Measurements from ENCODE around the gene ADAMTS2. TPM values are rescaled to one million over a fixed set of nuclear protein-coding genes. Genes with fewer than 3 reads are reported as not detected.

Gene ADAMTS2
- total and polyA plus RNA-seq, 2 donors (not counting 3 experiments of a cell fraction or from before 2014, with no cell fraction given): not detected

- TF ChIP-seq JUN (IDR thresholded peaks at IDR 0.05; ENCODE audit: borderline replicate concordance, insufficient read depth, insufficient read length, low read depth) (no peak), POLR2AphosphoS5 (IDR thresholded peaks at IDR 0.05; ENCODE audit: insufficient read depth, low read depth, low read length) (no peak)
- intact Hi-C loops (cut with micrococcal nuclease) (no loop called here), dilution Hi-C loops (cut with MboI; ENCODE audit: extremely low pct_ligation_motif_present, low sequenced_read_pairs) (no loop called here)
- Histone ChIP-seq H3K9ac (replicated peaks; ENCODE audit: extremely low read depth, insufficient read depth, low read length) (no peak overlapping the region), H3K27ac (ENCODE audit: insufficient read depth, low read depth, low read length) (no peak overlapping the region), H3K36me3 (ENCODE audit: control insufficient read depth in 2 of 2, extremely low read depth in 1 of 2, insufficient read depth in 2 of 2, low read length in 2 of 2) (no peaks in the 10 kb centered on the region), H3K4me2 (ENCODE audit: insufficient read depth, low read length) (no peak overlapping the region), H3K79me2 (ENCODE audit: control insufficient read depth, insufficient read depth, low read length) (no peaks in the 10 kb centered on the region), H3K4me3 (replicated peaks in 1 of 3; ENCODE audit: insufficient read depth in 1 of 3, low read depth in 1 of 3, low read length in 3 of 3) (no peak overlapping the region), H4K20me1 (replicated peaks; ENCODE audit: control insufficient read depth, extremely low read depth, insufficient read depth, low read length) (no peaks in the 10 kb centered on the region), H3K9me3 (replicated peaks; ENCODE audit: control insufficient read depth, insufficient read depth, low read length) (peaks cover 3% of the 10 kb centered on the region), H3K4me1 (ENCODE audit: control insufficient read depth, extremely low read depth, insufficient read depth, low read length) (no peaks in the 10 kb centered on the region), H2AFZ (ENCODE audit: low read depth, low read length) (no peak overlapping the region), H3K27me3 (ENCODE audit: control insufficient read depth in 2 of 2, insufficient read depth in 2 of 2, low read length in 2 of 2) (no peaks in the 10 kb centered on the region), H3K9me1 (replicated peaks; ENCODE audit: control insufficient read depth, extremely low read depth, insufficient read depth, low read length) (no peaks in the 10 kb centered on the region)
- BruUV-seq (replicated peaks): no TSS peak
- no peak for DNase-seq (ENCODE audit: low read depth, low spot score)
- POLR2A ChIA-PET: no interaction called here
- CTCF ChIA-PET: no interaction called here
- FAIRE-seq: no peak
Measured at GRCh38 chr5:179184521-179185050, 160.7 kb downstream of the ADAMTS2 start.

DNA sequence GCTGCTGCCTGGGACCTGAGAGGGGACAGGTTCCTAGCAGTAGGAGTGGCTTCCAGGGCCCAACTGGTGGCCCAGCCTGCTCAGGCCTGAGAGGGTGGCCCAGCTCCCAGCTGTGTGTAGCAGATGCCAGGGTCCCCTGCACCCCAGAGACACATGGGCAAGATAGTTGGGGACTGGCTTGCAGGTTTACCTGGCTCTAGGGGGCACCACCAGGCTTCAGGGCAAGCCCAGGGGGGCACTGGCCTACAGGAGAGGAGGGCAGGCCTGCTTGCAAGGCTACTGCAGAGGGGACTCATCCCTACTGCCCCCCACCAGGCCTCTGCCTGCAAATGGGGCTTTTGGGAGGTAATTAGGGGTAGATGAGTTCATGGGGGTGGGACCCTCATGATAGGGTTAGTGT is 161.8 kb downstream of the ADAMTS2 start:
- TF ChIP-seq FOS (IDR thresholded peaks at IDR 0.05; ENCODE audit: borderline replicate concordance, insufficient read depth, low read length) (no peak), CTCF (IDR thresholded peaks at IDR 0.05; ENCODE audit: extremely low read depth in 1 of 2, insufficient read depth in 1 of 2, low read depth in 1 of 2, low read length in 2 of 2) (no peak), GATA2 (IDR thresholded peaks at IDR 0.05; ENCODE audit: insufficient read depth, insufficient read length, low read depth, low read length) (no peak), MYC (IDR thresholded peaks at IDR 0.05; ENCODE audit: low read depth, low read length) (no peak), EZH2 (IDR thresholded peaks at IDR 0.05; ENCODE audit: borderline replicate concordance, low read depth, low read length, severe bottlenecking) (no peak), POLR2A (IDR thresholded peaks at IDR 0.05; ENCODE audit: low read depth, low read length) (no peak), MAX (IDR thresholded peaks at IDR 0.05; ENCODE audit: insufficient read depth, insufficient read length) (no peak), POLR2AphosphoS5 (IDR thresholded peaks at IDR 0.05; ENCODE audit: insufficient read depth, low read depth, low read length) (no peak), JUN (IDR thresholded peaks at IDR 0.05; ENCODE audit: borderline replicate concordance, insufficient read depth, insufficient read length, low read depth) (no peak)
- Histone ChIP-seq H3K27ac (ENCODE audit: insufficient read depth, low read depth, low read length) (no peak overlapping the region), H3K27me3 (ENCODE audit: control insufficient read depth in 2 of 2, insufficient read depth in 2 of 2, low read length in 2 of 2) (no peaks in the 10 kb centered on the region), H3K9me1 (replicated peaks; ENCODE audit: control insufficient read depth, extremely low read depth, insufficient read depth, low read length) (no peaks in the 10 kb centered on the region), H3K9ac (replicated peaks; ENCODE audit: extremely low read depth, insufficient read depth, low read length) (no peak overlapping the region), H4K20me1 (replicated peaks; ENCODE audit: control insufficient read depth, extremely low read depth, insufficient read depth, low read length) (no peaks in the 10 kb centered on the region), H3K79me2 (ENCODE audit: control insufficient read depth, insufficient read depth, low read length) (no peaks in the 10 kb centered on the region), H2AFZ (ENCODE audit: low read depth, low read length) (no peak overlapping the region), H3K4me3 (replicated peaks in 1 of 3; ENCODE audit: insufficient read depth in 1 of 3, low read depth in 1 of 3, low read length in 3 of 3) (no peak overlapping the region), H3K4me1 (ENCODE audit: control insufficient read depth, extremely low read depth, insufficient read depth, low read length) (no peaks in the 10 kb centered on the region), H3K4me2 (ENCODE audit: insufficient read depth, low read length) (no peak overlapping the region), H3K9me3 (replicated peaks; ENCODE audit: control insufficient read depth, insufficient read depth, low read length) (peaks cover 3% of the 10 kb centered on the region), H3K36me3 (ENCODE audit: control insufficient read depth in 2 of 2, extremely low read depth in 1 of 2, insufficient read depth in 2 of 2, low read length in 2 of 2) (no peaks in the 10 kb centered on the region)
- BruUV-seq (replicated peaks): no TSS peak
- ChIA-PET POLR2A (no interaction called here), CTCF (no interaction called here)
- no peak for DNase-seq (ENCODE audit: low read depth, low spot score)
- dilution Hi-C loops (cut with MboI; ENCODE audit: extremely low pct_ligation_motif_present, low sequenced_read_pairs): no loop called here
- intact Hi-C loops (cut with micrococcal nuclease): no loop called here
- FAIRE-seq: no peak
